ENCODE measurements around the gene SMIM44. TPM values are rescaled to one million over a fixed set of nuclear protein-coding genes. Genes with fewer than 3 reads are reported as not detected.

Gene SMIM44
- total and polyA plus RNA-seq, 9 of the 15 experiments (the other 6 are each of a cell fraction or from before 2014, with no cell fraction given) = not detected

GRCh38 chr19:3434630-3435553 lies 48.3 kb downstream of the SMIM44 start (continued):
- peak; percentile 94 for TF ChIP-seq ZNF592 (IDR thresholded peaks at IDR 0.05)
- no peak for TF ChIP-seq MIER1 (IDR thresholded peaks at IDR 0.05; ENCODE audit: low read depth)
- TF ChIP-seq ZNF668 (CRISPR knock-in tag; IDR thresholded peaks at IDR 0.05) = no peak
- peak; percentile 54; the same call in 1 of the 2 replicates for TF ChIP-seq TCF15 (CRISPR knock-in tag; IDR thresholded peaks at IDR 0.05)
- peak; percentile 32; the same call in 1 of the 2 replicates for TF ChIP-seq ARID3B (CRISPR knock-in tag; IDR thresholded peaks at IDR 0.05; ENCODE audit: borderline replicate concordance)
- no peak for TF ChIP-seq ZZZ3 (IDR thresholded peaks at IDR 0.05)
- no peak for TF ChIP-seq MEIS2 (IDR thresholded peaks at IDR 0.05; ENCODE audit: partially characterized antibody)
- TF ChIP-seq POLR2AphosphoS5 (IDR thresholded peaks at IDR 0.05; ENCODE audit: control insufficient read depth, insufficient read depth, low read depth, low read length) = peak; percentile 84; the same call in 1 of the 2 replicates
- TF ChIP-seq NELFE (IDR thresholded peaks at IDR 0.05; ENCODE audit: insufficient read depth, insufficient read length) = no peak

Measured in K562 (cell line).